SIG-M5 treated with dmso at 0.1 percent for 504 hours (cell line): Measurements from ENCODE around the gene DNAJC5G.
"Not testable (repeated sequence)": the region's sequence is repeated elsewhere in the genome, so short reads cannot be mapped to it uniquely, and the experiment has no call there.

Experiments used
- DNase-seq: peaks from one replicate; lab custom pipeline; 2025; ENCODE audit not compliant: unreplicated experiment; lab: John Stamatoyannopoulos, UW

Gene DNAJC5G

GRCh38 chr2:27280826-27281225 lies 5.6 kb downstream of the DNAJC5G start:
- DNase-seq = no peak

GRCh38 chr2:27281442-27281841 lies 6.2 kb downstream of the DNAJC5G start:
- DNase-seq = no peak

DNA sequence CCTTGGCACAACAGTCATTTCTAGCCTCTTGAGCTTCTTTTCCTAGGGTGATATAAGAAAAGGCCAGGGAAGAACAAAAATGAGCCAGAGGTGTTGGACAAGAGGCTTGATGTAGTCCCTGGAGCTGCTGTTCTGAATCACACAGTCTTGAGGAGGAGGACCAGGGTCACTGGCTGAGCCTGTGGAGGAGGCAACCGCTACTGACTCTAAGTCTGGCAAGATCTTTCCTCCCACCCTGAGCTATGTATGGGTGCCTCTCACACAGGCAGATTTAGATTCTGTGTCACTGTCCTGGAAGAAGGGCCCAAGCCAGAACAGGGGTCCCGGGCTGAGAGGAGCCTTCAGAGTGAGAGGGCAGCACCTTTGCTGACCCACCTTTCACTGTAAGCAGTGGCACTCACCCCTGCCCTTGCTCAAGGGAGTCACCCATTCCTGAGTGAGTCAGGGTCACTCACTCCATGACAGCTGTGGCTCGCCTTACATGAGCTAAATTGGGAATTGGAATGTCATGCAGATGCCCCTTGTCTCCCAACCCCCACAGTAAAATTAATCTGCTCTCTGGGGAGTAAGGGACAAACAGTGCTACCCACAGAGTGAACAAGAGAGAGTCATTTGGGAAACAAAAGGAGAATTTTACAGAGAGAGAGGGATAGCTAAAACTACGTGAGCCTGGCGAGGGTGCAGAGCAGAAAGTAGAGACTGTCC lies 6.8 kb downstream of the DNAJC5G start, which contains the start of gene TRIM54:
TRIM54 (plus strand) TSS at position 575 of the 705 bp plus-strand sequence. CDS start 303 bp downstream, outside the sequence.
- DNase-seq = no peak

DNA sequence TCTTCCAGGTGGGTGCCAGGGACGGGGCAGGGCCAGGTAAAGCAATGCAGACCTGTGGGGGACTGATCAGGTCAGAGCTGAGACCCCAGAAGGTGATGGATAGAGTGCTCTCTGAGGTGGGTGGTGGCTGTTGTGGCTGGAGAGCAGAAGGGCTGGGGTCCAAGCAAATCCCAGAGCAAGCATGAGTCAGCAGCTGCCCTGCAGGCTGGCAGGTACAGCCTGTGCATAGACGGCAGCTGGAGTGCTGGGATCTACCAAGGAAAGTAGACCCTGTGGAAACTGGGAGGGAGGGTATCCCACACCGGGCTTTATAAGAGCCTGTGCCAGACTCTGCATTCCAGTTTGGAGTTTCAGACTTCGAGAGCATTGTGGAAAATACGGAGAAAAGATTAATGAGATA lies 7.7 kb downstream of the DNAJC5G start:
- DNase-seq = no peak

DNA sequence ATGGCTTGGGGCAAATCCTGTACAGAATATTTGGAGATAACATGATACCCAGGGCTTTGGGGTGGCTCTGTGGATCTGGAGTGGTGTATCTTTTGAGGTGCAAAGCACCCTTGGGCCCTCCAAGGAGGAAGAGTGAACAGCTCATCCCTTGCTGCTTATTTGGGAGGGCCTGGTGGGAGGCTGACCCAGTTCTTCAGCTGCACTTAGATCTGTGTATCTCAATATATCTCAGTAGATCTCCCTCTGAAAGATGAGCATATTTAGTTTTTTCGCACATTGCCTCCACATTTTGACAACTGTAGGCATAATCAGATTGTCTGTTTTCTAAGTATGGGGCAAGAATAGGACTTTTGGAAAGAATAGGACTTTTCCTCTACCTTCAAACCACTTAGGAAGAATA lies 9.8 kb downstream of the DNAJC5G start:
- DNase-seq = no peak

- no peak for DNase-seq
Measured at GRCh38 chr2:27285481-27285880, 10.2 kb downstream of the DNAJC5G start.

- DNase-seq = no peak
Measured at GRCh38 chr2:27288610-27289009, 13.4 kb downstream of the DNAJC5G start.

DNA sequence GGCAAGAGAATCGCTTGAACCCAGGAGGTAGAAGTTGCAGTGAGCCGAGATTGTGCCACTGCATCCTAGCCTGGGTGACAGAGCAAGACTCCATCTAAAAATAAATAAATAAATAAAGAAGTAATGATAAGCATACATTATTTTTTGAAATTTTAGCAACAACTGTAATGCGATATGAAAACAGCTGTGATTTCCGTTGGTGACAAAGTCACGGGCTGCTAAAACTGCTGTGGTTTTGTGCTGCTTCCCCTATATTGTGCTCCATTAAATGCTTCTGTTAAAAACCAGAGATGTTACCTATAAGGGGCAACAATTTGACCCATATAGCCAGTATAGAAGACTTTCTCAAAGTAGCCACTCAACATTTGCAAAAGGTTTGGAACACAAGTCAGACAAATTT lies 15.3 kb downstream of the DNAJC5G start:
- no peak for DNase-seq

DNA sequence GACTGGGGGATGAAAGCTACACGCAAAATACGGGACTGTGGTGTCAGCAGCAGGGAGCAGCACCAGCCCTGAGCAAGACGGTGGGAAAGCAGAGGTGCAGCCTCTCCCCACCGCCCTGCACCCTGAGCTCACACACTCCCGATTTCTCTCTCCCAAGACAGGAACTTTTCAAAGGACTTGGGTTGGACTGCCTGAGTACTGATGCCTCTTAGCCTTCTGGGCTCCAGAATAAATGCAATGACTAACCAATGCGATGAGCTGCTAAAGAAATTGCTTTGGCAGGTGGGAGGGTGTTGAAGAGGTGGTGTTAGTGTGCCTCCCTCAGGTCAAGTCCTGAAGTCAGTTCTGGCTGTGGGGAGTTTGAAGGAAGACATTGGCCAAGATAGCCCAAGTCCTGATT lies 16.6 kb downstream of the DNAJC5G start:
- no peak for DNase-seq

GRCh38 chr2:27294928-27295327 lies 19.7 kb downstream of the DNAJC5G start:
- no peak for DNase-seq

DNA sequence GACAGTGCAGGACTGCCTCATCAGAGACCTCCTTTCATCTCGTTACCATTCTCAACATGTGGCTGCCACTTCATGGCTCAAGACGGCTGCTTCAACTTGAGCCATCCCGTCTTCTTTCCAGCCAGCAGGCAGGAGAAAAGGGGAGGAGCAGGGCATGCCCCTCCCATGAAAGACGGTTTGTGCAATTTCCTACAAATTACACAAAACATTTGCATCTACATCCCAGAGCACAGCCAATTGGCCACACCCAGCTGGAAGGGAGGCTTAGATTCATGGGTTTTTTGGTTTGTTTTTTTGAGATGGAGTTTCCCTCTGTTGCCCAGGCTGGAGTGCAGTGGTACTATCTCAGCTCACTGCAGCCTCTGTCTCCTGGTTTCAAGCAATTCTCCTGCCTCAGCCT lies 21.2 kb downstream of the DNAJC5G start:
- DNase-seq = peak; percentile 68

- DNase-seq = no peak
Measured at GRCh38 chr2:27297195-27297594, 22.0 kb downstream of the DNAJC5G start.

DNA sequence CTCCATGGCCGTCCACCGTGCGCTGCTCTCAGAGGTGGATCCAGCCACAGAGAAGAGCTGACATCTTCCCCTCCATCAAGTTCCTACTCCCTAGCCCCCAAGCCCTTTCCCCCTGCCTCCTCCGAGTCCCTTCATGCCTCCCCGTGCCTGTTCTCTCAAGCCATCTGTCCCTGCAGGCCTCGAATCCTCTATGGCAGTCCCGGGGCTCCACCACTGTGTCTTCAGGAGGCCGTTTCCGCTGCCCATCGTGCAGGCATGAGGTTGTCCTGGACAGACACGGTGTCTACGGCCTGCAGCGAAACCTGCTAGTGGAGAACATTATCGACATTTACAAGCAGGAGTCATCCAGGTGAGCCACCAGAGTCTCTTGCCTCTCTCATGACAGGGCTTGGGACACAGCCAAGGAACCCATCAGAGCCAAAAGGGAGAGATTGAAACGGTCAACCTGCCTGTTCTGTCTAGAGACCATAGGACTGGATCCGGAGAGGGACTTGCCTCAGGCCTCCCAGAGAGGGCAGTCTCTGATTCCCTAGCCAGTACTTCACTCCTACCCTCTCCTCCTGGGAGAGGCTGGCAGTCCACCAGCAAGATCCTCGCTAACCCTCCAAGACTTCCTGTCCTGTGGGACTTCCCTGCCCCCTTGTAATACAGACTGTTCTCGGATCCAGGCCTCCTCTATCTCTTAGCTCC lies 23.3 kb downstream of the DNAJC5G start:
- no peak for DNase-seq

DNA sequence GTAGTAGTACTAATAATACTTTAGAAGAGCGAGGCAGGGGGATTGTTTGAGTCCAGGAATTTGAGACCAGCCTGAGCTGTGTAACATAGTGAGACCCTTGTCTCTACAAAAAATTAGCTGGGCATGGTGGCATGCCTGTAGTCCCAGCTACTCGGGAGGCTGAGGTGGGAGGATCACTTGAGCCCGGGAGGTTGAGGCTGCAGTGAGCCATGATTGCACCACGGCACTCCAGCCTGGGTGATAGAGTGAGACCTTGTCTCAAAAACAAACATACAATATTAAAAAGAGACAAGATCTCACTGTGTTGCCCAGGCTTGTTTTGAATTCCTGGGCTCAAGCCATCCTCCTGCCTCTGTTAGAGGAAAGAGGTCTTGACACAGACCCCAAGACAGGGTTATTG lies 25.4 kb downstream of the DNAJC5G start:
- DNase-seq = not testable (repeated sequence)

- DNase-seq = peak; percentile 83
Measured at GRCh38 chr2:27303093-27304025, 28.1 kb downstream of the DNAJC5G start.

- no peak for DNase-seq
Measured at GRCh38 chr2:27304488-27305240, 29.4 kb downstream of the DNAJC5G start.

- DNase-seq = no peak
Measured at GRCh38 chr2:27305516-27305915, 30.3 kb downstream of the DNAJC5G start.

GRCh38 chr2:27306136-27306535 lies 30.9 kb downstream of the DNAJC5G start:
- no peak for DNase-seq

DNA sequence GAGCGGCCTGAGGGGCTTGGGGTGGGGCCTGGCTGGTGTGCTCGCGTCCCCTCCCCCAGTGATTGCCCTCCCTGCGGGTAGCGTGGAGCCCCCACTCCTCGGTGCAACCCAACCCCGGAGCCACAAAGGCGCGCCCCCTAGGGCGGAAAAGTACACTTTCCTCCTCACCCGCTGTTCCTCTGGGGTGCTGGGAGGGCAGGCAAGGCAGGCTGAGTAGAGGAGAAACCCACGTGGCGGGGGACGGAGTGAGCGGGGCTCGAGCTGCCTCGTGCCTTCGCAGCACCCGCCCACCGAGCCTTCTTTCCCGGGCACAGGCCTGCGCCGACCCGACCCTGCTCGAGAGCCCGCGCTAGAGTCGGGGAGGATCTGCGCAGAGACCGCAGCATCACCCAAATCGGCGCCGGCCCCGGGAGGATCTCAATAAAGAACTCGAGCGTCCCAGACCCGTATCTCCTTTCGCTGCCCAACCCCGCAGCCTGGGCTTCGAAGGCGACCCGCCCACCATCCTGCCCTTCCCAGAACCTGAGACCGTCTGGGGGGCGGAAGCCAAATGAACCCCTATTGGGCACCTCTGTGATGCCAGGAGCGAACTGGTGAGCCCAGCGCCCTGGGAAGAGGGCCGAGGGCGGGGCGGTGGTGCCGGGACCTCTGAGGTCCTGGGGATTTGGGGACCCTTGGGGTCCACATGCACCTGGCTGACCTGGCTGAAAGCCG lies 31.5 kb downstream of the DNAJC5G start:
- no peak for DNase-seq

DNA sequence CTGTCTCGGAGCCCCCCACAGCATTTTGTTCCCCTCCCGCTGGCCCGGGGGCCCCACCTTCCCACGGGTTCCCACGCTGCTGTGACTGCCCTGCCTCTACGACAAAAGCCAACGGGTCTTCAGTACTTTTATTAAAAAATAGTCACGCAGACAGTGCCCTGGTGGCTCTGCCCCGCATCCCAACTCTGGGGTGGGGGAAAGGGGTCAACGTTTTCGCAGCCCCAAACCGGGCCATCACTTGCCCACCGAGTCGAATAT lies 32.0 kb downstream of the DNAJC5G start:
- DNase-seq = no peak
